Gastroesophageal sphincter (tissue), 4 donors: Measurements from ENCODE around the gene ARNT2. TPM values are rescaled to one million over a fixed set of nuclear protein-coding genes. Genes with fewer than 3 reads are reported as not detected.

ENCODE experiments used
- ATAC-seq: fragments of 150-250 bp; one replicate; pipeline ENCODE4 v1.9.1; 2016; ENCODE audit warnings: mild to moderate bottlenecking, moderate library complexity
- H3K27ac ChIP-seq, 4 donors: fragments of 200-600 bp; sonication (generic) in 3 of 4; 1 replicate in 3 of 4; 2 replicates in 1 of 4; pipeline ENCODE4 v1.5.1; 2016 to 2019
- H3K27me3 ChIP-seq: fragments of 200-600 bp; sonication (generic); one replicate; pipeline ENCODE4 v1.5.1; 2019
- H3K36me3 ChIP-seq, 2 donors: fragments of 200-600 bp; sonication (generic); one replicate each; pipeline ENCODE4 v1.5.1; 2019; ENCODE audit warnings: control low read depth in 1 of 2
- H3K4me1 ChIP-seq, 3 donors: fragments of 200-600 bp; sonication (generic); 1 replicate in 2 of 3; 2 replicates in 1 of 3; pipeline ENCODE4 v1.5.1; 2016 to 2019; ENCODE audit warnings: control low read depth in 2 of 3
- H3K4me3 ChIP-seq, 2 donors: fragments of 200-600 bp; sonication (generic); one replicate each; pipeline ENCODE4 v1.5.1; 2019; ENCODE audit warnings: mild to moderate bottlenecking in 1 of 2, moderate library complexity in 1 of 2
- H3K9me3 ChIP-seq, 3 donors: fragments of 200-600 bp; sonication (generic); one replicate each; pipeline ENCODE4 v1.5.1; 2017 to 2019; ENCODE audit warnings: control low read depth in 2 of 3
- CTCF ChIP-seq, 4 experiments: fragments of 200-600 bp in 2 of 4; fragments of 450-650 bp in 2 of 4; sonication (generic) in 1 of 4; IDR thresholded peaks; one replicate each; pipeline ENCODE4 v1.5.1; 2017 to 2019; ENCODE audit warnings: antibody characterized with exemption in 4 of 4, mild to moderate bottlenecking in 2 of 4, moderate library complexity in 2 of 4
- EP300 ChIP-seq: sonication (generic); formaldehyde crosslinking; IDR thresholded peaks from one replicate; pipeline ENCODE4 v1.6.1; 2017; ENCODE audit warnings: antibody characterized with exemption, mild to moderate bottlenecking
- POLR2A ChIP-seq, 2 donors: fragments of 450-650 bp; IDR thresholded peaks; one replicate each; pipeline ENCODE4 v1.6.1; 2017; ENCODE audit warnings: antibody characterized with exemption in 2 of 2, mild to moderate bottlenecking in 2 of 2, moderate library complexity in 1 of 2
- POLR2AphosphoS5 ChIP-seq: sonication (generic); formaldehyde crosslinking; IDR thresholded peaks from one replicate; pipeline ENCODE4 v1.6.1; 2017; ENCODE audit warnings: antibody characterized with exemption
- WGBS, 2 donors: methylation state at CpG; one replicate each; pipeline ENCODE4 v1.1.5; 2018; ENCODE audit warnings: low coverage in 1 of 2; 5-methylcytosine and 5-hydroxymethylcytosine counted together
- total RNA-seq, 4 donors: library from RNA; depleted of rRNA; stranded (reverse); fragments of >200 nt; gene quantifications; one replicate each; pipeline ENCODE4 v1.1.0, GENCODE V29; 2016

ARNT2 gene
- total RNA-seq, 4 donors from 2014 or later = 6.7 to 11.6 (median 9.4) TPM

GRCh38 chr15:80523746-80524145 lies 119.6 kb downstream of the ARNT2 start:
- no peaks in the 10 kb centered on the region for H3K36me3 ChIP-seq
- no peaks in the 10 kb centered on the region for H3K27me3 ChIP-seq
- H3K4me1 ChIP-seq = no peaks in the 10 kb centered on the region
- no peak for ATAC-seq
- no peak overlapping the region for H3K27ac ChIP-seq
- no peak for TF ChIP-seq CTCF (IDR thresholded peaks at IDR 0.05)
- H3K9me3 ChIP-seq = no peaks in the 10 kb centered on the region
- no peak overlapping the region for H3K4me3 ChIP-seq
- WGBS, 2 donors = 55 to 72% methylated on average over 2 of the region's 2 CpGs

GRCh38 chr15:80525853-80526252 lies 121.7 kb downstream of the ARNT2 start:
- Histone ChIP-seq H3K27ac (no peak overlapping the region), H3K27me3 (no peaks in the 10 kb centered on the region), H3K36me3 (no peaks in the 10 kb centered on the region), H3K4me3 (no peak overlapping the region), H3K4me1 (no peaks in the 10 kb centered on the region), H3K9me3 (no peaks in the 10 kb centered on the region)
- no peak for TF ChIP-seq POLR2A (IDR thresholded peaks at IDR 0.05)
- WGBS, 2 donors = 85 to 91% methylated on average over 2 of the region's 2 CpGs
- no peak for ATAC-seq

GRCh38 chr15:80526556-80527340 lies 122.6 kb downstream of the ARNT2 start:
- Histone ChIP-seq H3K9me3 (no peaks in the 10 kb centered on the region), H3K27me3 (no peaks in the 10 kb centered on the region), H3K27ac (no peak overlapping the region), H3K36me3 (no peaks in the 10 kb centered on the region), H3K4me3 (no peak overlapping the region), H3K4me1 (peaks cover 0 to 5% (median 0%) of the 10 kb centered on the region in 3 donors)
- TF ChIP-seq EP300 = no peak
- TF ChIP-seq POLR2AphosphoS5 = no peak
- no peak for TF ChIP-seq POLR2A (IDR thresholded peaks at IDR 0.05)
- no peak for TF ChIP-seq CTCF (IDR thresholded peaks at IDR 0.05)
- 83 to 100% methylated on average over 1 of the region's 3 CpGs for WGBS, 2 donors
- peak; percentile 23 for ATAC-seq

- ATAC-seq = no peak
- TF ChIP-seq EP300 (no peak), CTCF (IDR thresholded peaks at IDR 0.05) (no peak), POLR2A (IDR thresholded peaks at IDR 0.05) (no peak), POLR2AphosphoS5 (no peak)
- H3K27ac ChIP-seq = no peak overlapping the region
- no peaks in the 10 kb centered on the region for H3K27me3 ChIP-seq
- H3K4me1 ChIP-seq = peaks cover 0 to 5% (median 0%) of the 10 kb centered on the region in 3 donors
- H3K4me3 ChIP-seq = no peak overlapping the region
- no peaks in the 10 kb centered on the region for H3K9me3 ChIP-seq
- H3K36me3 ChIP-seq = no peaks in the 10 kb centered on the region
These were observed 123.2 kb downstream of the ARNT2 start for GRCh38 chr15:80527406-80527805.

- no peak overlapping the region for H3K4me3 ChIP-seq
- TF ChIP-seq POLR2AphosphoS5 (no peak), POLR2A (IDR thresholded peaks at IDR 0.05) (no peak), CTCF (IDR thresholded peaks at IDR 0.05) (no peak), EP300 (no peak)
- no peaks in the 10 kb centered on the region for H3K36me3 ChIP-seq
- no peak for ATAC-seq
- WGBS, 2 donors = 89 to 94% methylated on average over 3 to 5 of the region's 5 CpGs
- H3K27ac ChIP-seq = no peak overlapping the region
- no peaks in the 10 kb centered on the region for H3K9me3 ChIP-seq
- peaks cover 0 to 5% (median 0%) of the 10 kb centered on the region in 3 donors for H3K4me1 ChIP-seq
- H3K27me3 ChIP-seq = no peaks in the 10 kb centered on the region
These were observed 123.8 kb downstream of the ARNT2 start for GRCh38 chr15:80527961-80528360.
